Thoracic aorta (tissue), 2 donors: ENCODE data around the gene HNRNPUL1. TPM values are rescaled to one million over a fixed set of nuclear protein-coding genes. Genes with fewer than 3 reads are reported as not detected.
"Not testable (repeated sequence)": the region's sequence is repeated elsewhere in the genome, so short reads cannot be mapped to it uniquely, and the experiment has no call there.

Source experiments
- ATAC-seq: fragments of 150-250 bp; one replicate; pipeline ENCODE4 v1.8.0; 2017; ENCODE audit warnings: low read depth; ENCODE audit not compliant: insufficient number of reproducible peaks, low FRiP score
- DNase-seq: peaks from one replicate; pipeline ENCODE4 v3.0.0-alpha.2; 2020; ENCODE audit warnings: low spot score
- H3K27ac ChIP-seq, 2 donors: fragments of 200-600 bp; sonication (generic); 1 replicate in 1 of 2; 2 replicates in 1 of 2; pipeline ENCODE4 v1.5.1; 2016; ENCODE audit warnings: mild to moderate bottlenecking in 2 of 2, moderate library complexity in 2 of 2
- H3K27me3 ChIP-seq: fragments of 200-600 bp; sonication (generic); replicated peaks from 2 replicates; pipeline ENCODE4 v1.6.0; 2016; ENCODE audit warnings: mild to moderate bottlenecking; ENCODE audit not compliant: insufficient read depth
- H3K36me3 ChIP-seq: fragments of 200-600 bp; sonication (generic); one replicate; pipeline ENCODE4 v1.5.1; 2016
- H3K4me1 ChIP-seq, 2 donors: fragments of 200-600 bp; sonication (generic); 1 replicate in 1 of 2; 2 replicates in 1 of 2; pipeline versions ENCODE4 v1.5.1 to v1.6.0; 2016; ENCODE audit warnings: low read depth in 2 of 2, mild to moderate bottlenecking in 1 of 2; ENCODE audit not compliant: control insufficient read depth in 1 of 2
- H3K4me3 ChIP-seq: fragments of 200-600 bp; sonication (generic); 2 replicates; pipeline ENCODE4 v1.5.1; 2016; ENCODE audit warnings: mild to moderate bottlenecking
- H3K9me3 ChIP-seq: fragments of 200-600 bp; sonication (generic); 2 replicates; pipeline ENCODE4 v1.5.1; 2016
- total RNA-seq, 2 donors: library from RNA; depleted of rRNA; stranded (reverse); fragments of >200 nt; gene quantifications; one replicate each; pipeline versions ENCODE4 v1.1.0 to v1.2.3, GENCODE V29; 2016
- TF ChIP-seq, protein P1 (sequence below): fragments of 200-600 bp; sonication (generic); IDR thresholded peaks from one replicate; pipeline ENCODE4 v1.5.1; 2019; ENCODE audit warnings: antibody characterized with exemption

HNRNPUL1 gene
- total RNA-seq, 2 donors from 2014 or later: 142 to 147 TPM

GRCh38 chr19:41278478-41278877 lies 14.3 kb downstream of the HNRNPUL1 start:
- H3K27me3 ChIP-seq: no peaks in the 10 kb centered on the region
- TF ChIP-seq, protein P1, sequence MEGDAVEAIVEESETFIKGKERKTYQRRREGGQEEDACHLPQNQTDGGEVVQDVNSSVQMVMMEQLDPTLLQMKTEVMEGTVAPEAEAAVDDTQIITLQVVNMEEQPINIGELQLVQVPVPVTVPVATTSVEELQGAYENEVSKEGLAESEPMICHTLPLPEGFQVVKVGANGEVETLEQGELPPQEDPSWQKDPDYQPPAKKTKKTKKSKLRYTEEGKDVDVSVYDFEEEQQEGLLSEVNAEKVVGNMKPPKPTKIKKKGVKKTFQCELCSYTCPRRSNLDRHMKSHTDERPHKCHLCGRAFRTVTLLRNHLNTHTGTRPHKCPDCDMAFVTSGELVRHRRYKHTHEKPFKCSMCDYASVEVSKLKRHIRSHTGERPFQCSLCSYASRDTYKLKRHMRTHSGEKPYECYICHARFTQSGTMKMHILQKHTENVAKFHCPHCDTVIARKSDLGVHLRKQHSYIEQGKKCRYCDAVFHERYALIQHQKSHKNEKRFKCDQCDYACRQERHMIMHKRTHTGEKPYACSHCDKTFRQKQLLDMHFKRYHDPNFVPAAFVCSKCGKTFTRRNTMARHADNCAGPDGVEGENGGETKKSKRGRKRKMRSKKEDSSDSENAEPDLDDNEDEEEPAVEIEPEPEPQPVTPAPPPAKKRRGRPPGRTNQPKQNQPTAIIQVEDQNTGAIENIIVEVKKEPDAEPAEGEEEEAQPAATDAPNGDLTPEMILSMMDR: no peak
- no peaks in the 10 kb centered on the region for H3K9me3 ChIP-seq
- H3K27ac ChIP-seq: no peak overlapping the region
- ATAC-seq: no peak
- H3K4me3 ChIP-seq: no peak overlapping the region
- DNase-seq: no peak
- no peaks in the 10 kb centered on the region for H3K4me1 ChIP-seq
- H3K36me3 ChIP-seq: peaks cover 85% of the 10 kb centered on the region

DNA sequence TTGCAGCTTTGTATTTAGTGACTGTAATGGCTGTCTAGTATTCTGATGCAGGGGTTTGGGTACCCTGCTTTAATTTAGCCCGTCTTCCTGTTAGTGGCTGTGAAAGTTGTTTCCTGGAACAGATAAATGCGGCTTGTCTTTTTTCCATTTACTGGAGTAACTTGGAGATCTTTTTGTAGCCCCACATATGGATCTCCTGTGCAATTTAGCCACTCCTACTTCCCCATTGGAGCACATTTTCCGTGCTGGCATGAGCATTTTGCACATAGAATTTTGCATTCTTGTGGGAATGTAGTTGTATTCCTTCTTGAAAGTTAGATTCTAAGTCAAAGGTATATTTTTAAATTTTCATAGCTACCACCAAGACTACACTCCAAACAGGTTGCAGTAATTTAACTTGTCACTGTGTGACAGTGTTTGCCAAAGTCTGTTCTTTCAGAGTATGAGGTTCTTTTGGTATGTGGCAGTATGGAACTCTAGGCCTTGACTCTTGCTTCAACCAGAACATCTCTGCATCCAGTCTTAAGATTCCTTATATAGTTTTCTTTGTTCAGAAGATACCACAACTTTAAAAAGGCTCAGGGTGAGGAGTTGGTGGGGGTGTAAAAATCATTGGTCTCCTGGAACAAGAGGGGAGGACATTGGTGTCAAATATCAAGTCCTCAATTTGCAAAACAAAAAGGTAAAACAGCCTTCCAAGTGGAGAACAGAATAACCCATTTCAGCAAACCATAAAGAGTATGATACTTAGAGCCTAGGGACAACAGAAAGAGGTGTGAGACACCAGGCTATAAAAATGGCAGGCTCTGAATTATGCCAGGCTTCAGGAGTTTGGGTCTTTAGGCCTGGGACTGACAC lies 24.7 kb downstream of the HNRNPUL1 start:
- Histone ChIP-seq H3K4me1 (no peaks in the 10 kb centered on the region), H3K27me3 (no peaks in the 10 kb centered on the region), H3K27ac (no peak overlapping the region), H3K4me3 (no peak overlapping the region), H3K9me3 (no peaks in the 10 kb centered on the region), H3K36me3 (peaks cover 65% of the 10 kb centered on the region)
- TF ChIP-seq, protein P1: no peak
- ATAC-seq (no peak), DNase-seq (no peak)

GRCh38 chr19:41289814-41290213 lies 25.6 kb downstream of the HNRNPUL1 start:
- H3K27me3 ChIP-seq, H3K27ac ChIP-seq, H3K9me3 ChIP-seq, ATAC-seq, DNase-seq, H3K4me1 ChIP-seq, H3K4me3 ChIP-seq: not testable (repeated sequence)
- H3K36me3 ChIP-seq: peaks cover 66% of the 10 kb centered on the region

DNA sequence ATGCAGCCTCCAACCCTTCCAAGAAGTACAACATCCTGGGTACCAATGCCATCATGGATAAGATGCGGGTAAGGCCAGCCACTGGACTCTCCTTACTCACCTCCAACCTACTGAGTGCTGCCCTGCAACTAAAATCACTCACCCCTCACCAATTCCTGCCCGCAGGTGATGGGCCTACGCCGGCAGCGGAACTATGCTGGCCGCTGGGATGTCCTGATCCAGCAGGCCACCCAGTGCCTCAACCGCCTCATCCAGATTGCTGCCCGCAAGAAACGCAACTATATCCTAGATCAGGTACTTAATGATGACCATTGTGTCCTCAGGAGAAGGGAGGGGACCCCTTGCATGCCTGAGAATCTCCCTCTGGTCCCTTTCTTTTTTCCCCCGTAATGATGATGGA lies 30.2 kb downstream of the HNRNPUL1 start:
- peaks cover 13 to 27% of the 10 kb centered on the region in 2 donors for H3K4me1 ChIP-seq
- H3K9me3 ChIP-seq: no peaks in the 10 kb centered on the region
- no peak overlapping the region for H3K4me3 ChIP-seq
- peaks cover 63% of the 10 kb centered on the region for H3K36me3 ChIP-seq
- DNase-seq: no peak
- ATAC-seq: no peak
- H3K27ac ChIP-seq: no peak overlapping the region
- TF ChIP-seq, protein P1: no peak
- H3K27me3 ChIP-seq: no peaks in the 10 kb centered on the region

- DNase-seq (no peak), ATAC-seq (no peak)
- TF ChIP-seq, protein P1: no peak
- H3K9me3 ChIP-seq: no peaks in the 10 kb centered on the region
- H3K36me3 ChIP-seq: peaks cover 62% of the 10 kb centered on the region
- peaks cover 14 to 36% of the 10 kb centered on the region in 2 donors for H3K4me1 ChIP-seq
- no peak overlapping the region for H3K4me3 ChIP-seq
- no peaks in the 10 kb centered on the region for H3K27me3 ChIP-seq
- H3K27ac ChIP-seq: no peak overlapping the region
Measured at GRCh38 chr19:41295499-41295898, 31.3 kb downstream of the HNRNPUL1 start.
